PC-3 (cell line): ENCODE measurements around the gene ARID3C.

Experiments used
- CTCF ChIP-seq: fragments of 300-600 bp; sonication (generic); conservative IDR thresholded peaks from 2 replicates; pipeline ENCODE4 v1.5.1; 2017; ENCODE audit warnings: antibody characterized with exemption, low read depth, mild to moderate bottlenecking, low read length
- EZH2 ChIP-seq: fragments of 300-600 bp; sonication (generic); IDR thresholded peaks from one replicate; pipeline ENCODE4 v1.6.1; 2017; ENCODE audit warnings: antibody characterized with exemption, mild to moderate bottlenecking, low read length; ENCODE audit not compliant: unreplicated experiment

GRCh38 chr9:34658461-34658860, 29.6 kb upstream of the ARID3C start:
- TF ChIP-seq EZH2 (no peak), CTCF (no peak)
